Stimulated activated naive B cell treated with anti-CD40 and anti-IgM and Interleukin-4, amounts not matched to agents 10 μg/mL and 1 μg/mL and 100 μg/mL, for 72 hours (primary cell): ENCODE measurements around the gene ADAP1.
A peak's percentile ranks its signal among the peaks of the same experiment; 100 is the strongest.

Experiments
- ATAC-seq, 2 donors: fragments of 150-1000 bp; cut with Tn5 transposase; replicated peaks; 2 replicates each; pipeline ENCODE4 v1.10.0; 2021; ENCODE audit warnings: moderate library complexity in 1 of 2
- DNase-seq: peaks from one replicate; pipeline ENCODE4 v3.0.0; 2021
- H3K27ac Mint-ChIP-seq: one replicate; pipeline ENCODE4 v1.8.0; 2022; ENCODE audit warnings: mild to moderate bottlenecking, mixed read lengths
- H3K27me3 Mint-ChIP-seq, 2 donors: one replicate each; pipeline ENCODE4 v1.8.0; 2022; ENCODE audit warnings: mixed read lengths in 2 of 2
- H3K36me3 Mint-ChIP-seq, 2 donors: one replicate each; pipeline ENCODE4 v1.8.0; 2022; ENCODE audit warnings: mixed read lengths in 2 of 2, mild to moderate bottlenecking in 1 of 2
- H3K4me1 Mint-ChIP-seq, 2 donors: one replicate each; pipeline ENCODE4 v1.8.0; 2022; ENCODE audit warnings: mixed read lengths in 2 of 2, mild to moderate bottlenecking in 1 of 2
- H3K4me3 Mint-ChIP-seq, 2 donors: one replicate each; pipeline ENCODE4 v1.8.0; 2022; ENCODE audit warnings: mild to moderate bottlenecking in 2 of 2, mixed read lengths in 2 of 2, moderate library complexity in 1 of 2
- H3K9me3 Mint-ChIP-seq, 2 donors: one replicate each; pipeline ENCODE4 v1.8.0; 2022; ENCODE audit warnings: mixed read lengths in 2 of 2, mild to moderate bottlenecking in 1 of 2

ADAP1 gene

GRCh38 chr7:896346-897075 lies 58.0 kb downstream of the ADAP1 start:
- H3K27me3 Mint-ChIP-seq: no peaks in the 10 kb centered on the region
- peaks cover 57 to 76% of the 10 kb centered on the region in 2 donors for H3K36me3 Mint-ChIP-seq
- peak overlapping the region; percentile 73 for H3K27ac Mint-ChIP-seq
- no peak overlapping the region for H3K4me3 Mint-ChIP-seq
- H3K4me1 Mint-ChIP-seq: peaks cover 5 to 6% of the 10 kb centered on the region in 2 donors
- DNase-seq (no peak), ATAC-seq (no peak)
- peaks cover 0 to 5% of the 10 kb centered on the region in 2 donors for H3K9me3 Mint-ChIP-seq

- peaks cover 63 to 80% of the 10 kb centered on the region in 2 donors for H3K36me3 Mint-ChIP-seq
Measured at GRCh38 chr7:895451-896052, 58.9 kb downstream of the ADAP1 start.

GRCh38 chr7:894927-895450 lies 59.5 kb downstream of the ADAP1 start:
- peak overlapping the region; percentile 33 for H3K27ac Mint-ChIP-seq
- no peak for DNase-seq
- H3K4me3 Mint-ChIP-seq: peak overlapping the region in 1 of 2 donors; percentile 4
- H3K9me3 Mint-ChIP-seq: peaks cover 0 to 5% of the 10 kb centered on the region in 2 donors
- no peaks in the 10 kb centered on the region for H3K27me3 Mint-ChIP-seq
- ATAC-seq: no peak
- peaks cover 60 to 80% of the 10 kb centered on the region in 2 donors for H3K36me3 Mint-ChIP-seq
- H3K4me1 Mint-ChIP-seq: peaks cover 0 to 5% of the 10 kb centered on the region in 2 donors

More at GRCh38 chr7:895451-896052, 58.9 kb downstream of the ADAP1 start:
- H3K4me1 Mint-ChIP-seq: peaks cover 0 to 5% of the 10 kb centered on the region in 2 donors
- H3K4me3 Mint-ChIP-seq: no peak overlapping the region
- ATAC-seq: no peak
- H3K27me3 Mint-ChIP-seq: no peaks in the 10 kb centered on the region
- peak overlapping the region; percentile 73 for H3K27ac Mint-ChIP-seq
- no peak for DNase-seq
- peaks cover 0 to 5% of the 10 kb centered on the region in 2 donors for H3K9me3 Mint-ChIP-seq

GRCh38 chr7:894164-894867 lies 60.2 kb downstream of the ADAP1 start:
- peak in 1 of 2 donors; percentile 13 for ATAC-seq
- Mint-ChIP-seq H3K36me3 (peaks cover 56 to 73% of the 10 kb centered on the region in 2 donors), H3K4me1 (peaks cover 0 to 5% of the 10 kb centered on the region in 2 donors), H3K4me3 (no peak overlapping the region), H3K27me3 (no peaks in the 10 kb centered on the region), H3K9me3 (peaks cover 0 to 5% of the 10 kb centered on the region in 2 donors), H3K27ac (peak overlapping the region; percentile 25)
- no peak for DNase-seq

GRCh38 chr7:893686-894085 lies 60.8 kb downstream of the ADAP1 start:
- Mint-ChIP-seq H3K4me3 (no peak overlapping the region), H3K27me3 (no peaks in the 10 kb centered on the region), H3K27ac (peak overlapping the region; percentile 53), H3K9me3 (peaks cover 0 to 5% of the 10 kb centered on the region in 2 donors), H3K4me1 (peaks cover 2 to 5% of the 10 kb centered on the region in 2 donors), H3K36me3 (peaks cover 55 to 70% of the 10 kb centered on the region in 2 donors)
- ATAC-seq (no peak), DNase-seq (no peak)

- Mint-ChIP-seq H3K27ac (peak overlapping the region; percentile 53), H3K27me3 (no peaks in the 10 kb centered on the region), H3K36me3 (peaks cover 56 to 76% of the 10 kb centered on the region in 2 donors), H3K9me3 (peaks cover 0 to 5% of the 10 kb centered on the region in 2 donors), H3K4me3 (peak overlapping the region; percentile 17 to 26), H3K4me1 (peaks cover 4 to 5% of the 10 kb centered on the region in 2 donors)
- ATAC-seq (no peak), DNase-seq (no peak)
Measured at GRCh38 chr7:892648-893593, 61.6 kb downstream of the ADAP1 start.

GRCh38 chr7:891805-892204 lies 62.7 kb downstream of the ADAP1 start:
- Mint-ChIP-seq H3K27ac (no peak overlapping the region), H3K27me3 (no peaks in the 10 kb centered on the region), H3K4me3 (no peak overlapping the region), H3K9me3 (peaks cover 0 to 5% of the 10 kb centered on the region in 2 donors), H3K36me3 (peaks cover 60 to 78% of the 10 kb centered on the region in 2 donors), H3K4me1 (peaks cover 5 to 8% of the 10 kb centered on the region in 2 donors)
- DNase-seq (no peak), ATAC-seq (no peak)

- no peak for DNase-seq
- Mint-ChIP-seq H3K9me3 (peaks cover 0 to 5% of the 10 kb centered on the region in 2 donors), H3K4me1 (peaks cover 7 to 9% of the 10 kb centered on the region in 2 donors), H3K27ac (no peak overlapping the region), H3K27me3 (no peaks in the 10 kb centered on the region), H3K36me3 (peaks cover 58 to 74% of the 10 kb centered on the region in 2 donors), H3K4me3 (peak overlapping the region in 1 of 2 donors; percentile 22)
- ATAC-seq: no peak
Measured at GRCh38 chr7:891291-891690, 63.2 kb downstream of the ADAP1 start.

GRCh38 chr7:890868-891267 lies 63.6 kb downstream of the ADAP1 start:
- ATAC-seq (no peak), DNase-seq (no peak)
- H3K4me1 Mint-ChIP-seq: peaks cover 9% of the 10 kb centered on the region in 2 donors
- no peak overlapping the region for H3K4me3 Mint-ChIP-seq
- H3K27ac Mint-ChIP-seq: peak overlapping the region; percentile 37
- peaks cover 0 to 5% of the 10 kb centered on the region in 2 donors for H3K9me3 Mint-ChIP-seq
- H3K27me3 Mint-ChIP-seq: no peaks in the 10 kb centered on the region
- peaks cover 54 to 72% of the 10 kb centered on the region in 2 donors for H3K36me3 Mint-ChIP-seq

- Mint-ChIP-seq H3K36me3 (peaks cover 44 to 62% of the 10 kb centered on the region in 2 donors), H3K4me1 (peaks cover 12 to 21% of the 10 kb centered on the region in 2 donors), H3K27me3 (no peaks in the 10 kb centered on the region), H3K4me3 (no peak overlapping the region), H3K27ac (peak overlapping the region; percentile 65), H3K9me3 (peaks cover 0 to 5% of the 10 kb centered on the region in 2 donors)
- ATAC-seq: no peak
- no peak for DNase-seq
Measured at GRCh38 chr7:889391-889790, 65.1 kb downstream of the ADAP1 start.

- Mint-ChIP-seq H3K27me3 (no peaks in the 10 kb centered on the region), H3K36me3 (peaks cover 40 to 59% of the 10 kb centered on the region in 2 donors), H3K27ac (peak overlapping the region; percentile 70), H3K4me1 (peaks cover 12 to 22% of the 10 kb centered on the region in 2 donors), H3K9me3 (peaks cover 0 to 5% of the 10 kb centered on the region in 2 donors), H3K4me3 (no peak overlapping the region)
- no peak for DNase-seq
- no peak for ATAC-seq
Measured at GRCh38 chr7:889025-889390, 65.5 kb downstream of the ADAP1 start.

- no peak overlapping the region for H3K4me3 Mint-ChIP-seq
- DNase-seq: no peak
- peak overlapping the region; percentile 70 for H3K27ac Mint-ChIP-seq
Measured at GRCh38 chr7:888081-889024, 66.1 kb downstream of the ADAP1 start.

More at GRCh38 chr7:888081-889024, 66.1 kb downstream of the ADAP1 start:
- peaks cover 12 to 22% of the 10 kb centered on the region in 2 donors for H3K4me1 Mint-ChIP-seq
- H3K9me3 Mint-ChIP-seq: peaks cover 0 to 5% of the 10 kb centered on the region in 2 donors
- no peak for ATAC-seq
- H3K36me3 Mint-ChIP-seq: peaks cover 36 to 52% of the 10 kb centered on the region in 2 donors
- H3K27me3 Mint-ChIP-seq: no peaks in the 10 kb centered on the region
